Frontal cortex (tissue), 4 donors: ENCODE results near the gene MACROH2A1. TPM values are rescaled to one million over a fixed set of nuclear protein-coding genes. Genes with fewer than 3 reads are reported as not detected.

Experiments
- DNase-seq, 2 donors: peaks; one replicate each; pipeline ENCODE4 v3.0.0; 2012; ENCODE audit warnings: low spot score in 2 of 2
- FAIRE-seq: peaks from 2 replicates; lab custom pipeline; 2012; peaks lifted over from hg19 to GRCh38; lab: Jason Lieb, UNC
- total RNA-seq: library from RNA; depleted of rRNA; stranded (reverse); fragments of >200 nt; gene quantifications from one replicate; pipeline ENCODE4 v1.2.3, GENCODE V29; 2014
- donor health status: control.
- donor health status: control.
- donor health status: control.

Gene MACROH2A1
- total RNA-seq, 1 donor from 2014 or later: 134 TPM

- no peak for FAIRE-seq
Observed at GRCh38 chr5:135437422-135437795, 38.4 kb upstream of the MACROH2A1 start.

GRCh38 chr5:135436951-135437418 lies 38.0 kb upstream of the MACROH2A1 start:
- no peak for DNase-seq
- FAIRE-seq: no peak

More at GRCh38 chr5:135437422-135437795, 38.4 kb upstream of the MACROH2A1 start:
- DNase-seq: no peak

GRCh38 chr5:135435467-135436330 lies 36.7 kb upstream of the MACROH2A1 start:
- no peak for FAIRE-seq
- no peak for DNase-seq

- FAIRE-seq: no peak
- DNase-seq: no peak
Observed at GRCh38 chr5:135434591-135435466, 35.8 kb upstream of the MACROH2A1 start.

GRCh38 chr5:135433681-135434426 lies 34.8 kb upstream of the MACROH2A1 start:
- DNase-seq (no peak), FAIRE-seq (no peak)

- no peak for DNase-seq
- FAIRE-seq: no peak
Observed at GRCh38 chr5:135432113-135432512, 33.1 kb upstream of the MACROH2A1 start.

GRCh38 chr5:135430135-135430437 lies 31.1 kb upstream of the MACROH2A1 start:
- no peak for DNase-seq
- no peak for FAIRE-seq

- FAIRE-seq (no peak), DNase-seq (no peak)
Observed at GRCh38 chr5:135429301-135430134, 30.5 kb upstream of the MACROH2A1 start.

- FAIRE-seq: no peak
Observed at GRCh38 chr5:135428586-135428985, 29.6 kb upstream of the MACROH2A1 start.

GRCh38 chr5:135426102-135427082 lies 27.4 kb upstream of the MACROH2A1 start:
- DNase-seq: no peak
- FAIRE-seq: no peak

More at GRCh38 chr5:135428586-135428985, 29.6 kb upstream of the MACROH2A1 start:
- no peak for DNase-seq

- DNase-seq: no peak
- FAIRE-seq: no peak
Observed at GRCh38 chr5:135425641-135426040, 26.6 kb upstream of the MACROH2A1 start.

- FAIRE-seq (no peak), DNase-seq (no peak)
Observed at GRCh38 chr5:135423846-135424168, 24.8 kb upstream of the MACROH2A1 start.

- FAIRE-seq (no peak), DNase-seq (no peak)
Observed at GRCh38 chr5:135423146-135423845, 24.3 kb upstream of the MACROH2A1 start.

- FAIRE-seq: peak; percentile 96
- no peak for DNase-seq
Observed at GRCh38 chr5:135422419-135422818, 23.4 kb upstream of the MACROH2A1 start.

- DNase-seq: no peak
- no peak for FAIRE-seq
Observed at GRCh38 chr5:135417083-135417482, 18.1 kb upstream of the MACROH2A1 start.

GRCh38 chr5:135405082-135405481 lies 6.1 kb upstream of the MACROH2A1 start:
- DNase-seq (no peak), FAIRE-seq (no peak)

GRCh38 chr5:135402031-135402430 lies 3.0 kb upstream of the MACROH2A1 start:
- no peak for FAIRE-seq
- no peak for DNase-seq

- FAIRE-seq (no peak), DNase-seq (peak in 1 of 2 donors; percentile 44)
Observed at GRCh38 chr5:135400866-135401265, 1.8 kb upstream of the MACROH2A1 start.
